T-helper 1 cell treated with Interleukin-12 subunit alpha and Interleukin-12 subunit beta and Interleukin-4 antibody, amounts not matched to agents 30 μg/mL and 1 μg/mL, for 36 hours (primary cell): Measurements from ENCODE around the gene C9orf57.
"Not testable (repeated sequence)": the region's sequence is repeated elsewhere in the genome, so short reads cannot be mapped to it uniquely, and the experiment has no call there.

Experiments
- H3K27ac Mint-ChIP-seq: one replicate; pipeline ENCODE4 v1.8.0; 2021; ENCODE audit warnings: mild to moderate bottlenecking, mixed read lengths
- H3K27me3 Mint-ChIP-seq: one replicate; pipeline ENCODE4 v1.8.0; 2021; ENCODE audit warnings: low read depth, mixed read lengths
- H3K36me3 Mint-ChIP-seq: one replicate; pipeline ENCODE4 v1.8.0; 2021; ENCODE audit warnings: low read depth, mixed read lengths
- H3K4me1 Mint-ChIP-seq: one replicate; pipeline ENCODE4 v1.8.0; 2021; ENCODE audit warnings: low read depth, mixed read lengths
- H3K4me3 Mint-ChIP-seq: one replicate; pipeline ENCODE4 v1.8.0; 2021; ENCODE audit warnings: mild to moderate bottlenecking, moderate library complexity, mixed read lengths
- H3K9me3 Mint-ChIP-seq: one replicate; pipeline ENCODE4 v1.8.0; 2021; ENCODE audit warnings: mixed read lengths

Gene C9orf57

DNA sequence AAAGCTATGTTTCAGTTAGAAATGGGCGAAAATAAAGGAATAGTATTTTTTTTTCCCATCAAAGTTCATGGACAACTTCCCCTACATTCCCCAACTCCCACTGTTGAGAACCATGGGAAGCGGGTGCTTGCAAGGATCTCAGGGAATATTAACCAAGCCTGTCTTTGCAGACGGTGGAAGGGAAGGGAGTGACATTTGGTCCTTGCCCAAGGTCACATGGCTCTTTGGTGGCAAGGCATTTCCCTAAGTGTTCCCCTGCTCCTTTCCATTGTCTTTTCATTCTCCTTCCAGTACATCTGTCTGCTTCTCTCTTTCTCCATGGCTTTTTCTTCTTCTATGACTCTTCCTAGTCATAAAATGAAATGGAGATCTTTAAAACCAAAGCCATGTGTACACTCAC is 19.0 kb downstream of the C9orf57 start:
- Mint-ChIP-seq H3K9me3 (no peaks in the 10 kb centered on the region), H3K36me3 (no peaks in the 10 kb centered on the region), H3K27ac (no peak overlapping the region), H3K4me1 (peaks cover 3% of the 10 kb centered on the region), H3K27me3 (peaks cover 9% of the 10 kb centered on the region), H3K4me3 (no peak overlapping the region)

GRCh38 chr9:72039532-72039931 is 20.9 kb downstream of the C9orf57 start:
- Mint-ChIP-seq H3K27me3 (peaks cover 9% of the 10 kb centered on the region), H3K9me3 (no peaks in the 10 kb centered on the region), H3K4me1 (peaks cover 3% of the 10 kb centered on the region), H3K36me3 (no peaks in the 10 kb centered on the region), H3K4me3 (no peak overlapping the region), H3K27ac (no peak overlapping the region)

GRCh38 chr9:72038890-72039410 is 21.5 kb downstream of the C9orf57 start:
- peaks cover 3% of the 10 kb centered on the region for H3K4me1 Mint-ChIP-seq
- H3K27me3 Mint-ChIP-seq: peaks cover 9% of the 10 kb centered on the region
- no peak overlapping the region for H3K4me3 Mint-ChIP-seq
- no peak overlapping the region for H3K27ac Mint-ChIP-seq
- no peaks in the 10 kb centered on the region for H3K36me3 Mint-ChIP-seq
- H3K9me3 Mint-ChIP-seq: no peaks in the 10 kb centered on the region

DNA sequence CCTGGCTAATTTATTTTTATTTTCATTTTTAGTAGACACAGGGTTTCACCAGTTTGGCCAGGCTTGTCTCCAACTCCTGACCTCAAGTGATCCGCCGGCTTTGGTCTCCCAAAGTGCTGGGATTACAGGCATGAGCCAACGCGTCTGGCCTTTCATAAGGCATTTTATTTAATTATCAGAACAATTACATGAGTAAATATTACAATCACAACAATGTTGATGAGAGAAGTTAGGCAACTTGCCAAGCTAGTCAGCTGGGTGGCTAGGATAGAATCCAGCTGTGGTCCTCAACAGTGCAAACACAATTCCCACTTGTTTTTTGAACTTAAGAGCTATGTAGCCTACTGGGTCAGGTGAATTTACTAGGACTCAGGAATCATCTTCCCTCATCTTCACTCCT is 22.0 kb downstream of the C9orf57 start:
- Mint-ChIP-seq H3K9me3 (no peaks in the 10 kb centered on the region), H3K27me3 (peaks cover 9% of the 10 kb centered on the region), H3K4me1 (peaks cover 3% of the 10 kb centered on the region), H3K4me3 (no peak overlapping the region), H3K36me3 (no peaks in the 10 kb centered on the region), H3K27ac (no peak overlapping the region)

GRCh38 chr9:72037571-72037970 is 22.8 kb downstream of the C9orf57 start:
- Mint-ChIP-seq H3K4me3 (no peak overlapping the region), H3K36me3 (no peaks in the 10 kb centered on the region), H3K27me3 (peaks cover 9% of the 10 kb centered on the region), H3K4me1 (peaks cover 3% of the 10 kb centered on the region), H3K9me3 (no peaks in the 10 kb centered on the region), H3K27ac (no peak overlapping the region)

GRCh38 chr9:72030767-72031166 is 29.6 kb downstream of the C9orf57 start:
- Mint-ChIP-seq H3K36me3 (no peaks in the 10 kb centered on the region), H3K9me3 (no peaks in the 10 kb centered on the region), H3K4me1 (no peaks in the 10 kb centered on the region), H3K27ac (no peak overlapping the region), H3K27me3 (no peaks in the 10 kb centered on the region), H3K4me3 (no peak overlapping the region)

DNA sequence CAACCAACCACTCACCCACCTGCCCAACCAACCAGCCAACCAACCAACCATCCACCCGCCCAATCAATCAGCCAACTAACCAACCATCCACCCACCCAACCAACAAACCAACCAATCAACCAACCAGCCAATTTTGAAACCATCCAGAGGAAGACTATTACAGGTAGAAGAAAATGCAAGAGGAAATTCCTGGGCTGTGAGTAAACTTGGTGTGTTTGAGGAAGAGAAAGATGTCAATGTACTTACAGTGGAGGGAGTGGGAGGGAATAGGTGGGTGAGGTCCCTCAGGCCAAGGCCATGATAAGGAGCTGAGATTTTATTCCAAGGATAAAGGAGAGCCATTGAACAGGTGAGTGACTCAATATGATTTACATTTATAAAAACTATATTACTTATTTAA is 30.4 kb downstream of the C9orf57 start:
- no peaks in the 10 kb centered on the region for H3K9me3 Mint-ChIP-seq
- H3K4me3 Mint-ChIP-seq: no peak overlapping the region
- H3K36me3 Mint-ChIP-seq: no peaks in the 10 kb centered on the region
- no peaks in the 10 kb centered on the region for H3K4me1 Mint-ChIP-seq
- no peak overlapping the region for H3K27ac Mint-ChIP-seq
- no peaks in the 10 kb centered on the region for H3K27me3 Mint-ChIP-seq

- Mint-ChIP-seq H3K9me3 (no peaks in the 10 kb centered on the region), H3K4me3 (no peak overlapping the region), H3K4me1 (no peaks in the 10 kb centered on the region), H3K36me3 (no peaks in the 10 kb centered on the region), H3K27me3 (no peaks in the 10 kb centered on the region), H3K27ac (no peak overlapping the region)
These were observed 34.5 kb downstream of the C9orf57 start for GRCh38 chr9:72025906-72026305.

DNA sequence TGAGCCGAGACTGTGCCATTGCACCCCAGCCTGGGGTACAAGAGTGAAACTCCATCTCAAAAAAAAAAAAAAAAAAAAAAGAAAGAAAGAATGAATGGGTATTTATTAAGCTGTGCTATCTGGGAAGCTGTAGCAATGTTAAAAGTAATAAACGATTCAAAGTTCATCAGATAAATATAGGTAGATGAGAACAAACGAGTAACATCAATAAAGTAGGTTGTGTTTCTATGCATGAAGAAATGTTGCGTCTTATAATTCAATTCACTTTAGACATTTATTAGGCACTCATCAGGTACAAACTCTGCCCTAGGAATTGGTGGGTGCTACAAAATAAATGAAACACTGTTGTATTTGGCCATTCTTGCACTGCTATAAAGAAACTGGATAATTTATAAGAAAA is 36.8 kb downstream of the C9orf57 start:
- H3K36me3 Mint-ChIP-seq: no peaks in the 10 kb centered on the region
- no peaks in the 10 kb centered on the region for H3K4me1 Mint-ChIP-seq
- no peaks in the 10 kb centered on the region for H3K27me3 Mint-ChIP-seq
- no peak overlapping the region for H3K27ac Mint-ChIP-seq
- H3K9me3 Mint-ChIP-seq: no peaks in the 10 kb centered on the region
- H3K4me3 Mint-ChIP-seq: no peak overlapping the region

- no peaks in the 10 kb centered on the region for H3K4me1 Mint-ChIP-seq
These were observed 37.6 kb downstream of the C9orf57 start for GRCh38 chr9:72022841-72023240.

GRCh38 chr9:72013292-72013760 is 47.1 kb downstream of the C9orf57 start:
- peaks cover 2% of the 10 kb centered on the region for H3K4me1 Mint-ChIP-seq
- H3K27ac Mint-ChIP-seq: no peak overlapping the region
- H3K4me3 Mint-ChIP-seq: no peak overlapping the region
- no peaks in the 10 kb centered on the region for H3K27me3 Mint-ChIP-seq
- H3K9me3 Mint-ChIP-seq: no peaks in the 10 kb centered on the region
- H3K36me3 Mint-ChIP-seq: no peaks in the 10 kb centered on the region

More at GRCh38 chr9:72022841-72023240, 37.6 kb downstream of the C9orf57 start:
- H3K4me3 Mint-ChIP-seq: no peak overlapping the region
- no peaks in the 10 kb centered on the region for H3K36me3 Mint-ChIP-seq
- no peaks in the 10 kb centered on the region for H3K27me3 Mint-ChIP-seq
- no peak overlapping the region for H3K27ac Mint-ChIP-seq
- no peaks in the 10 kb centered on the region for H3K9me3 Mint-ChIP-seq

DNA sequence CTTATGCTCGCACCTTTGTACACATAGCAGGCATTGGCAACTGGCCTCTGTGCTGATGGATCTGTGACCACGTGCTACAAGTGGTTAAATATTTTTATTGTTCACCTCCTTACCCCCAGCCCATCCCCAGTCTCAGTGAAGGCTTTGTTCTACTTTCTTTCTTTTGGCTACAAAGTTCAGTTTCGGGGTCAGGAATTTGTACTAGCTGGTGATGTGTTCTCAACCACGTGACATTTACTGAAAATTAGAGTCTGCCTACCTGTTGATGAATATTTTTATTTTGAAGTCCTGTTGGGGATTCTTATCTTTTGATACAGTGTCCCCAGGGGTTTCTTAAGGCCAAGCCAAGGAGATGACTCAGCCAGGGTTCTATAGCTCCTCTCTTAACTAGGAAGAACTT is 47.8 kb downstream of the C9orf57 start:
- Mint-ChIP-seq H3K27me3 (no peaks in the 10 kb centered on the region), H3K4me3 (no peak overlapping the region), H3K4me1 (peaks cover 2% of the 10 kb centered on the region), H3K9me3 (no peaks in the 10 kb centered on the region), H3K36me3 (no peaks in the 10 kb centered on the region), H3K27ac (no peak overlapping the region)

GRCh38 chr9:72007726-72008125 is 52.7 kb downstream of the C9orf57 start:
- not testable (repeated sequence) for H3K9me3 Mint-ChIP-seq, H3K27ac Mint-ChIP-seq, H3K27me3 Mint-ChIP-seq, H3K4me1 Mint-ChIP-seq, H3K4me3 Mint-ChIP-seq, H3K36me3 Mint-ChIP-seq

GRCh38 chr9:72006501-72006900 is 53.9 kb downstream of the C9orf57 start:
- H3K27me3 Mint-ChIP-seq: no peaks in the 10 kb centered on the region
- H3K4me1 Mint-ChIP-seq: no peaks in the 10 kb centered on the region
- H3K36me3 Mint-ChIP-seq: no peaks in the 10 kb centered on the region
- no peak overlapping the region for H3K4me3 Mint-ChIP-seq
- no peaks in the 10 kb centered on the region for H3K9me3 Mint-ChIP-seq
- no peak overlapping the region for H3K27ac Mint-ChIP-seq

DNA sequence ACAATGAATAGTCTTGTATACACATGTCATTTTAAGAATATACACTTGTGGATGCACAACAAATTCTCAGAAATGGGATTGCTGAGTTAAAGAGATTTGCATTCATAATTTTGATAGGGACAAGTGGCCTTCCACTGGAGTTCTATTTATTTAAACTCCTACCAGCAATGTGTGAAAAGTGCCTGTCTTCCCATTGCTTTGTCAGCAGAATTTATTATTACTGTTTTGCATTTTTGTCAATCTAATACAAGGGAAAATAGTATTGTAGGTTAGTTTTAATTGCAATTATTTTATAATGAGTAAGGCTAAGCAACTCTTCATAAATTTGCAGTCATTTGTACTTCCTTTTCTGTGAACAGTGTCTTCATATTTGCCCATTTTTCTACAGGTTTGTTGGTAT is 55.0 kb downstream of the C9orf57 start:
- Mint-ChIP-seq H3K27me3 (no peaks in the 10 kb centered on the region), H3K4me3 (no peak overlapping the region), H3K36me3 (no peaks in the 10 kb centered on the region), H3K9me3 (no peaks in the 10 kb centered on the region), H3K4me1 (no peaks in the 10 kb centered on the region), H3K27ac (no peak overlapping the region)
